Liver (tissue), 9 donors: Measurements from ENCODE around the gene PPP3CA. TPM values are rescaled to one million over a fixed set of nuclear protein-coding genes. Genes with fewer than 3 reads are reported as not detected.

ENCODE experiments used
- DNase-seq: peaks from one replicate; pipeline ENCODE4 v3.0.0-alpha.2; 2017; ENCODE audit warnings: low spot score
- H3K27ac ChIP-seq, 2 donors: one replicate each; pipeline ENCODE4 v1.7.0; 2013; ENCODE audit warnings: inconsistent platforms in 2 of 2, low read length in 2 of 2, control low read depth in 1 of 2, low read depth in 1 of 2, mild to moderate bottlenecking in 1 of 2
- H3K27me3 ChIP-seq, 4 donors: one replicate each; pipeline versions ENCODE4 v1.6.1 to v1.7.0; 2013; ENCODE audit warnings: low read length in 3 of 4, inconsistent platforms in 1 of 4, mild to moderate bottlenecking in 1 of 4, moderate library complexity in 1 of 4; ENCODE audit not compliant: control insufficient read depth in 4 of 4, insufficient read depth in 4 of 4
- H3K36me3 ChIP-seq, 4 donors: one replicate each; pipeline versions ENCODE4 v1.6.1 to v1.7.0; 2013; ENCODE audit warnings: low read length in 3 of 4, mild to moderate bottlenecking in 3 of 4, low read depth in 1 of 4, moderate library complexity in 1 of 4; ENCODE audit not compliant: control insufficient read depth in 4 of 4, insufficient read depth in 3 of 4
- H3K4me1 ChIP-seq, 4 donors: one replicate each; pipeline versions ENCODE4 v1.6.1 to v1.7.0; 2013; ENCODE audit warnings: low read length in 3 of 4, mild to moderate bottlenecking in 3 of 4, moderate library complexity in 1 of 4; ENCODE audit not compliant: control insufficient read depth in 4 of 4, insufficient read depth in 4 of 4
- H3K4me3 ChIP-seq, 3 donors: one replicate each; pipeline versions ENCODE4 v1.6.1 to v1.7.0; 2013; ENCODE audit warnings: low read length in 3 of 3, control low read depth in 1 of 3, low read depth in 1 of 3, mild to moderate bottlenecking in 1 of 3
- H3K9ac ChIP-seq, 2 donors: one replicate each; pipeline ENCODE4 v1.7.0; 2013; ENCODE audit warnings: low read length in 2 of 2, mild to moderate bottlenecking in 2 of 2, moderate library complexity in 2 of 2, control low read depth in 1 of 2, low read depth in 1 of 2
- H3K9me3 ChIP-seq, 4 donors: one replicate each; pipeline versions ENCODE4 v1.6.1 to v1.7.0; 2013; ENCODE audit warnings: low read length in 3 of 4; ENCODE audit not compliant: control insufficient read depth in 4 of 4
- ATF3 ChIP-seq: IDR thresholded peaks from 2 replicates; pipeline ENCODE4 v1.6.1; 2016; ENCODE audit warnings: antibody characterized with exemption
- EGR1 ChIP-seq, 2 donors: IDR thresholded peaks; 2 replicates each; pipeline ENCODE4 v1.6.1; 2016 to 2018; ENCODE audit warnings: antibody characterized with exemption in 2 of 2, low read depth in 2 of 2
- FOXA1 ChIP-seq: IDR thresholded peaks from 2 replicates; pipeline ENCODE4 v1.6.1; 2016; ENCODE audit warnings: antibody characterized with exemption
- FOXA2 ChIP-seq: IDR thresholded peaks from 2 replicates; pipeline ENCODE4 v1.6.1; 2016; ENCODE audit warnings: antibody characterized with exemption
- GABPA ChIP-seq, 2 donors: IDR thresholded peaks in 1 of 2; conservative IDR thresholded peaks in 1 of 2; 2 replicates each; pipeline ENCODE4 v1.6.1; 2016; ENCODE audit warnings: antibody characterized with exemption in 2 of 2, mild to moderate bottlenecking in 1 of 2, moderate library complexity in 1 of 2
- HNF4A ChIP-seq, 2 donors: conservative IDR thresholded peaks; 2 replicates each; pipeline ENCODE4 v1.6.1; 2016; ENCODE audit warnings: antibody characterized with exemption in 2 of 2, mild to moderate bottlenecking in 2 of 2
- HNF4G ChIP-seq: IDR thresholded peaks from 2 replicates; pipeline ENCODE4 v1.6.1; 2016; ENCODE audit warnings: antibody characterized with exemption
- JUND ChIP-seq, 2 donors: IDR thresholded peaks; 2 replicates each; pipeline ENCODE4 v1.6.1; 2016; ENCODE audit warnings: antibody characterized with exemption in 2 of 2
- MAX ChIP-seq: IDR thresholded peaks from 2 replicates; pipeline ENCODE4 v1.6.1; 2016; ENCODE audit warnings: antibody characterized with exemption
- NR2F2 ChIP-seq: IDR thresholded peaks from 2 replicates; pipeline ENCODE4 v1.6.1; 2016; ENCODE audit warnings: antibody characterized with exemption
- RXRA ChIP-seq, 2 donors: IDR thresholded peaks; 2 replicates each; pipeline ENCODE4 v1.6.1; 2017 to 2018; ENCODE audit warnings: antibody characterized with exemption in 2 of 2, mild to moderate bottlenecking in 1 of 2
- SP1 ChIP-seq: IDR thresholded peaks from 2 replicates; pipeline ENCODE4 v1.6.1; 2018; ENCODE audit warnings: antibody characterized with exemption, mild to moderate bottlenecking
- TAF1 ChIP-seq: conservative IDR thresholded peaks from 2 replicates; pipeline ENCODE4 v1.6.1; 2016; ENCODE audit warnings: antibody characterized with exemption, mild to moderate bottlenecking
- YY1 ChIP-seq: IDR thresholded peaks from 2 replicates; pipeline ENCODE4 v1.6.1; 2016; ENCODE audit warnings: antibody characterized with exemption, mild to moderate bottlenecking
- ZBTB33 ChIP-seq: IDR thresholded peaks from 2 replicates; pipeline ENCODE4 v1.6.1; 2016; ENCODE audit warnings: antibody characterized with exemption
- WGBS: extraction: QIAGEN DNeasy Blood & Tissue Kit; methylation state at CpG from one replicate; pipeline ENCODE4 v1.1.7; 2013; 5-methylcytosine and 5-hydroxymethylcytosine counted together
- polyA plus RNA-seq, 2 donors: library from polyadenylated mRNA; stranded (reverse) in 1 of 2; unstranded in 1 of 2; fragments of 200-250 nt in 1 of 2; fragments of >200 nt in 1 of 2; fragmentation: Nextera tagmentation in 1 of 2; extraction: Ambion mirVana in 1 of 2; gene quantifications; one replicate each; pipeline versions ENCODE4 v1.2.1 to v1.2.3, GENCODE V29; 2013 to 2015
- total RNA-seq, 2 donors: library from RNA; depleted of rRNA; stranded (reverse); fragments of >200 nt; gene quantifications; one replicate each; pipeline ENCODE4 v1.2.3, GENCODE V29; 2014
- TF ChIP-seq, protein P1 (sequence below): fragments of 150-350 bp; IDR thresholded peaks from 2 replicates; pipeline ENCODE4 v1.5.1; 2017; ENCODE audit warnings: improper control_type of control experiment, low read depth, low read length; ENCODE audit not compliant: missing input control
- donor health status: healthy.
- donor health status: healthy.
- donor health status: healthy.
- donor health status: healthy.
- donor health status: healthy.

Gene PPP3CA
- total and polyA plus RNA-seq, 4 donors = 3.6 to 18.2 (median 14.2) TPM

DNA sequence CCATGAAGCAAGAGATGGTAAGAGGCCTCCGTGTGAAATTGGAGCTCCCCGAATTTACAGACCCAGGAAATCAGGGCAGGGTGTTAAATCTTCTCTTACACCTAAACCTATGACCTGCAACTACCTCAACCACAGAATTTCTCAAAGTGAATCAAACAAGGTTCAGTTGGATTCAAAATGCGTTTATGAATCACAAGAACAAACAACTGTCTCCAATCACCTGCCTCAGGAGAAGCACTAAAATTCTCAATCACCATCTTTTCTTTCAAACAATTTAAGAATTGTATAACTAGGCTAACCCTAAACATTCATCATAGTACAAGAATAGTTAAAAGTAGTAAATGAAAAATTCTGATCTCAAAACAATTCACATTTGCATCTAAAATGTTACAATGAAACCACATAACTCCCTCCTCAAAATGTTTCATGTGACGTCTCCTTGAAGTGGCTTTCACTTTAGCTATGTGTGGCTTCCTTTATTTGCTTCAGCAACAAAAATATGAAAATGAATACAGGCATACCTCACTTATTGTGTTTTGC is 19.2 kb downstream of the PPP3CA start:
- Histone ChIP-seq H3K27me3 (no peaks in the 10 kb centered on the region), H3K4me3 (no peak overlapping the region), H3K4me1 (peaks cover 0 to 1% (median 0%) of the 10 kb centered on the region in 4 donors), H3K27ac (no peak overlapping the region), H3K9ac (no peak overlapping the region), H3K9me3 (no peaks in the 10 kb centered on the region), H3K36me3 (no peaks in the 10 kb centered on the region)
- no peak for DNase-seq
- whole genome bisulfite sequencing = 74% methylated on average over 4 of the region's 4 CpGs
- no peak for TF ChIP-seq EGR1 (IDR thresholded peaks at IDR 0.05; ENCODE audit: low read depth in 2 of 2)
- no peak for TF ChIP-seq FOXA1
- no peak for TF ChIP-seq JUND (IDR thresholded peaks at IDR 0.05)
- TF ChIP-seq HNF4G = no peak
- no peak for TF ChIP-seq GABPA (IDR thresholded peaks at IDR 0.05 in 1 of 2, conservative IDR thresholded peaks at IDR 0.05 in 1 of 2)
- TF ChIP-seq, protein P1, sequence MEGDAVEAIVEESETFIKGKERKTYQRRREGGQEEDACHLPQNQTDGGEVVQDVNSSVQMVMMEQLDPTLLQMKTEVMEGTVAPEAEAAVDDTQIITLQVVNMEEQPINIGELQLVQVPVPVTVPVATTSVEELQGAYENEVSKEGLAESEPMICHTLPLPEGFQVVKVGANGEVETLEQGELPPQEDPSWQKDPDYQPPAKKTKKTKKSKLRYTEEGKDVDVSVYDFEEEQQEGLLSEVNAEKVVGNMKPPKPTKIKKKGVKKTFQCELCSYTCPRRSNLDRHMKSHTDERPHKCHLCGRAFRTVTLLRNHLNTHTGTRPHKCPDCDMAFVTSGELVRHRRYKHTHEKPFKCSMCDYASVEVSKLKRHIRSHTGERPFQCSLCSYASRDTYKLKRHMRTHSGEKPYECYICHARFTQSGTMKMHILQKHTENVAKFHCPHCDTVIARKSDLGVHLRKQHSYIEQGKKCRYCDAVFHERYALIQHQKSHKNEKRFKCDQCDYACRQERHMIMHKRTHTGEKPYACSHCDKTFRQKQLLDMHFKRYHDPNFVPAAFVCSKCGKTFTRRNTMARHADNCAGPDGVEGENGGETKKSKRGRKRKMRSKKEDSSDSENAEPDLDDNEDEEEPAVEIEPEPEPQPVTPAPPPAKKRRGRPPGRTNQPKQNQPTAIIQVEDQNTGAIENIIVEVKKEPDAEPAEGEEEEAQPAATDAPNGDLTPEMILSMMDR = no peak
- TF ChIP-seq SP1 = no peak
- no peak for TF ChIP-seq FOXA2
- TF ChIP-seq ATF3 = no peak
- TF ChIP-seq TAF1 = no peak

DNA sequence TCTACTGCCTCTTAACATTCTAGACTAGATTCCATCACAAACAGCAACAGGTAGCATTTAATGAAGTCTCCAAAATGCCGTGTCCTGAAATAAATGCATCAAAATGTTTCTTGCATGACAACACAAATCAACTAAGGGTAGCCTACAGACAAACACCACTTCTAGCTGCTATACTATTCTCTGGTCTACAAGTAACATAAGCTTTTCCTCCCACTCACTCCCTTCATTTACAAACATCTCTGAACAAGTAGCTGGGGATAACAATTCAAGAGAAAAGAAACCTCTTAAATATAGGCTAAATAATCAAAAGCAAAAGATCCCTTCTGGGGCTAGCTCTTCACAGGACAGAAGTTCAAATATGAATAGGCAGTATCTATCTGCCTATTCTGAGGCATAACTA is 20.8 kb downstream of the PPP3CA start:
- TF ChIP-seq HNF4A (conservative IDR thresholded peaks at IDR 0.05) (no peak), SP1 (no peak), MAX (no peak), TAF1 (no peak), ZBTB33 (no peak), FOXA2 (no peak), ATF3 (no peak), JUND (IDR thresholded peaks at IDR 0.05) (no peak), RXRA (IDR thresholded peaks at IDR 0.05) (no peak), YY1 (no peak), GABPA (IDR thresholded peaks at IDR 0.05 in 1 of 2, conservative IDR thresholded peaks at IDR 0.05 in 1 of 2) (no peak), NR2F2 (no peak)
- TF ChIP-seq, protein P1 = no peak
- DNase-seq = no peak
- no peaks in the 10 kb centered on the region for H3K27me3 ChIP-seq
- no peak overlapping the region for H3K9ac ChIP-seq
- H3K9me3 ChIP-seq = no peaks in the 10 kb centered on the region
- H3K4me3 ChIP-seq = no peak overlapping the region
- H3K36me3 ChIP-seq = no peaks in the 10 kb centered on the region
- H3K27ac ChIP-seq = no peak overlapping the region
- 91% methylated on average over 1 of the region's 1 CpG for WGBS
- no peaks in the 10 kb centered on the region for H3K4me1 ChIP-seq
